Fibroblast of lung (primary cell): ENCODE measurements around the gene XYLT2.

Experiments
- EZH2 ChIP-seq: IDR thresholded peaks from 2 replicates; pipeline ENCODE4 v1.5.1; 2012; ENCODE audit warnings: low read length, control low read depth, mild to moderate bottlenecking; ENCODE audit errors: missing control alignments
- TF ChIP-seq, protein P1 (sequence below), 2 donors: IDR thresholded peaks in 1 of 2; conservative IDR thresholded peaks in 1 of 2; 1 replicate in 1 of 2; 2 replicates in 1 of 2; pipeline ENCODE4 v1.5.1; 2011 to 2012; ENCODE audit warnings: low read length in 2 of 2, control low read depth in 1 of 2, inconsistent platforms in 1 of 2, low read depth in 1 of 2, mild to moderate bottlenecking in 1 of 2

- TF ChIP-seq, protein P1, sequence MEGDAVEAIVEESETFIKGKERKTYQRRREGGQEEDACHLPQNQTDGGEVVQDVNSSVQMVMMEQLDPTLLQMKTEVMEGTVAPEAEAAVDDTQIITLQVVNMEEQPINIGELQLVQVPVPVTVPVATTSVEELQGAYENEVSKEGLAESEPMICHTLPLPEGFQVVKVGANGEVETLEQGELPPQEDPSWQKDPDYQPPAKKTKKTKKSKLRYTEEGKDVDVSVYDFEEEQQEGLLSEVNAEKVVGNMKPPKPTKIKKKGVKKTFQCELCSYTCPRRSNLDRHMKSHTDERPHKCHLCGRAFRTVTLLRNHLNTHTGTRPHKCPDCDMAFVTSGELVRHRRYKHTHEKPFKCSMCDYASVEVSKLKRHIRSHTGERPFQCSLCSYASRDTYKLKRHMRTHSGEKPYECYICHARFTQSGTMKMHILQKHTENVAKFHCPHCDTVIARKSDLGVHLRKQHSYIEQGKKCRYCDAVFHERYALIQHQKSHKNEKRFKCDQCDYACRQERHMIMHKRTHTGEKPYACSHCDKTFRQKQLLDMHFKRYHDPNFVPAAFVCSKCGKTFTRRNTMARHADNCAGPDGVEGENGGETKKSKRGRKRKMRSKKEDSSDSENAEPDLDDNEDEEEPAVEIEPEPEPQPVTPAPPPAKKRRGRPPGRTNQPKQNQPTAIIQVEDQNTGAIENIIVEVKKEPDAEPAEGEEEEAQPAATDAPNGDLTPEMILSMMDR (conservative IDR thresholded peaks at IDR 0.05 in 1 of 2, IDR thresholded peaks at IDR 0.05 in 1 of 2; ENCODE audit: low read depth in 1 of 2, low read length in 2 of 2): no peak
- TF ChIP-seq EZH2: no peak
These were observed 8.3 kb downstream of the XYLT2 start for GRCh38 chr17:50354198-50354597.
